Measurements from ENCODE around the gene ALG1. TPM values are rescaled to one million over a fixed set of nuclear protein-coding genes. Genes with fewer than 3 reads are reported as not detected.
"Not testable (repeated sequence)": the region's sequence is repeated elsewhere in the genome, so short reads cannot be mapped to it uniquely, and the experiment has no call there.

The ALG1 gene
- total RNA-seq, 1 donor from 2014 or later = 27.2 TPM

DNA sequence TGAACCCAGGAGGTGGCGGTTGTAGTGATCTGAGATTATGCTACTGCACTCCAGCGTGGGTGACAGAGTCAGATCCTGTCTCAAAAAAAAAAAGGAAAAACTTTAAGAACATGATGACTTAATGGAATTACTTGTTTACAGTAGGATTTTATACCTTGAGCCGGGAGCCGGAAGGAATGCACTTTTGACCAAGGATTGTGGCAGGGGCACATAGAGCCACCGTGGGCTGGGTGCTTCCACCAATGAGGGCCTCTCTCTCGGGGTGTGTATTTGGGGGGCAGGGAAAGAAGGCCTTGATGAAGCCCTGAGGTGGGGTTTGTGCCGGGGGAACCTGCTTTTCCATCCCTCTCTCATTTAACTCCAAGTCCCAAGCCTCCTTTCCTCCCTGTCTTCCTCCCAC is 31.2 kb upstream of the ALG1 start:
- TF ChIP-seq, protein P1, sequence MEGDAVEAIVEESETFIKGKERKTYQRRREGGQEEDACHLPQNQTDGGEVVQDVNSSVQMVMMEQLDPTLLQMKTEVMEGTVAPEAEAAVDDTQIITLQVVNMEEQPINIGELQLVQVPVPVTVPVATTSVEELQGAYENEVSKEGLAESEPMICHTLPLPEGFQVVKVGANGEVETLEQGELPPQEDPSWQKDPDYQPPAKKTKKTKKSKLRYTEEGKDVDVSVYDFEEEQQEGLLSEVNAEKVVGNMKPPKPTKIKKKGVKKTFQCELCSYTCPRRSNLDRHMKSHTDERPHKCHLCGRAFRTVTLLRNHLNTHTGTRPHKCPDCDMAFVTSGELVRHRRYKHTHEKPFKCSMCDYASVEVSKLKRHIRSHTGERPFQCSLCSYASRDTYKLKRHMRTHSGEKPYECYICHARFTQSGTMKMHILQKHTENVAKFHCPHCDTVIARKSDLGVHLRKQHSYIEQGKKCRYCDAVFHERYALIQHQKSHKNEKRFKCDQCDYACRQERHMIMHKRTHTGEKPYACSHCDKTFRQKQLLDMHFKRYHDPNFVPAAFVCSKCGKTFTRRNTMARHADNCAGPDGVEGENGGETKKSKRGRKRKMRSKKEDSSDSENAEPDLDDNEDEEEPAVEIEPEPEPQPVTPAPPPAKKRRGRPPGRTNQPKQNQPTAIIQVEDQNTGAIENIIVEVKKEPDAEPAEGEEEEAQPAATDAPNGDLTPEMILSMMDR (IDR thresholded peaks at IDR 0.05) = no peak
- Histone ChIP-seq H3K4me1 (no peaks in the 10 kb centered on the region), H3K36me3 (no peaks in the 10 kb centered on the region), H3K4me3 (no peak overlapping the region), H3K9me3 (no peaks in the 10 kb centered on the region), H3K27me3 (no peaks in the 10 kb centered on the region), H3K27ac (no peak overlapping the region)
- intact Hi-C loops (cut with DNase I) = no loop called here
- DNase-seq (ENCODE audit: low spot score in 2 of 2) = no peak

DNA sequence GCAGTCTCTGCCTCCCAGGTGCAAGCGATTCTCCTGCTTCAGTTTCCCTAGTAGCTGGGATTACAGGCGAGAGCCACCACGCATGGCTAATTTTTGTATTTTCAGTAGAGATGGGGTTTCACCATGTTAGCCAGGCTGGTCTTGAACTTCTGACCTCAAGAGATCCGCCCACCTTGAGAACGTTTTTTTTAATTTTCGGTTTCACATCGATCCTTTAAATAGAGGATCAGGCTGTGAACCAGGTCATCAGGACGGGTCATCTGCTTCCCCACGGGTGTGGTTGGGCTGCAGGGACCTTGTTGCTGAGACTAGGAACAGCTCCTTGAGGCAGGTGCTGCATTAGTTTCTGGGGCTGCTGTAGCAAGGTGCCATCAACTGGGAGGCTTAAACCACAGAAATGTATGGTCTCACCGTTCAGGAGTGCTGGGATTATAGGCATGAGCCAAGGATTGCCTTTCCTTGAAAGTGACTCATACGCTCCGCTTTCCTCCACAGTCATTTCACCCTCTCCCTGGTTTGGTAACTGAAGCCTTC is 30.0 kb upstream of the ALG1 start:
- H3K4me1 ChIP-seq = no peaks in the 10 kb centered on the region
- H3K27ac ChIP-seq = no peak overlapping the region
- TF ChIP-seq, protein P1 (IDR thresholded peaks at IDR 0.05) = no peak
- H3K36me3 ChIP-seq = no peaks in the 10 kb centered on the region
- DNase-seq (ENCODE audit: low spot score in 2 of 2) = no peak
- H3K27me3 ChIP-seq = no peaks in the 10 kb centered on the region
- H3K4me3 ChIP-seq = no peak overlapping the region
- intact Hi-C loops (cut with DNase I) = no loop called here
- no peaks in the 10 kb centered on the region for H3K9me3 ChIP-seq

DNA sequence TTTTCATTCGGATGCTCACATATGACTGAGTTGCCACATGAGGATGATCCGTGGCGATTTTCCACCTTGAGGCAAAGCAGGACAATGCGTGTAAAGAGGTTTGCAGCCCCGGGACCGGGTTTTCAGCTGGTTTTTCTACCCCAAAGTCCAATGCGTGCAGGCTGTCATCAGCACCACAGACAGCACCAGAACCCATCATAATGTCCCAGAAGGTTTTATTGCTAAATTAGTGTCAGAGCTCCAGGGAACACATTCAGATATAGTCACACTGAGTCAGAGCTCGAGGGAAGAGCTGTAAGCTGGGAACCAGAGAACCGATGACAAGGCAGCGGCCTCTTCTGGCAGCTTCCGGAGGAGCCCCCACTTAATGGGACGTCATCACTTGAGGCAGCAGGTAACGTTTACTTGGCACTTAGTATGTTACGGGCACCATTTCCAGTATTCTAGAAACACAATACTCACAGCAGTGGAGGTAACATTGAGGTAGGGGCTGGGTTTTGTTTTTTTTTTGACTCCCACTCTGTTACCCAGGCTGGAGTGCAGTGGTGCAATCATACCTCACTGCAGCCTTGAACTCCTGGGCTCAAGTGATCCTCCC is 29.0 kb upstream of the ALG1 start:
- TF ChIP-seq, protein P1 (IDR thresholded peaks at IDR 0.05) = no peak
- no peaks in the 10 kb centered on the region for H3K9me3 ChIP-seq
- H3K27ac ChIP-seq = no peak overlapping the region
- no peaks in the 10 kb centered on the region for H3K36me3 ChIP-seq
- no peaks in the 10 kb centered on the region for H3K4me1 ChIP-seq
- intact Hi-C loops (cut with DNase I) = no loop called here
- DNase-seq (ENCODE audit: low spot score in 2 of 2) = no peak
- H3K4me3 ChIP-seq = no peak overlapping the region
- no peaks in the 10 kb centered on the region for H3K27me3 ChIP-seq

DNA sequence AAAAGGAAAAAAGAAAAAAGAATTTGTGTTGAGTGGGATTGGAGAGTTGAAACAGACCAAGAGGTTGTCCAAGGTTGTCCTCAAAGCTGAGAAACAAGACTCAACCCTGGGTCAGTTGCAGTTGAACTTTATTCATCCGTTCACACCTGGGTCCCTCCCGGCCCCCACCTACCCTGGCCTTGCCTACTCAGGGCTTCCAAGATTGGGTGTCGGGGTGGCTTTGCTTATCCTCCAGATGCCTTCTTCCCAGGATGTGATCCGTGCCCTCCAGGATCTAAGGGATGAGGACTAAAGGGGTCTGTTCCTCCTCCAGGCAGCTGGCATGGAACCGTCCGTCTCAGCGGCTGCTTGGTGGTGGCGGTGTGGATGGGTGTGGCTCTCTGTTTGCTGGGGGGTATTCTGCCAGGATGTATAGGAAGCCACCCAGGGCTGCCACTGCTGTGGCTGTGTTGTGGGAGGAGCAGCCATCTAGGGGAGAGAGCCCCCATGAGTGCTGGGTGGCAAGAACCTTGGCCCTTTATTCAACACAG is 27.6 kb upstream of the ALG1 start:
- no peak overlapping the region for H3K27ac ChIP-seq
- TF ChIP-seq, protein P1 (IDR thresholded peaks at IDR 0.05) = no peak
- no peak for DNase-seq (ENCODE audit: low spot score in 2 of 2)
- H3K4me1 ChIP-seq = no peaks in the 10 kb centered on the region
- H3K36me3 ChIP-seq = no peaks in the 10 kb centered on the region
- no peak overlapping the region for H3K4me3 ChIP-seq
- H3K27me3 ChIP-seq = no peaks in the 10 kb centered on the region
- H3K9me3 ChIP-seq = no peaks in the 10 kb centered on the region
- intact Hi-C loops (cut with DNase I) = no loop called here

DNA sequence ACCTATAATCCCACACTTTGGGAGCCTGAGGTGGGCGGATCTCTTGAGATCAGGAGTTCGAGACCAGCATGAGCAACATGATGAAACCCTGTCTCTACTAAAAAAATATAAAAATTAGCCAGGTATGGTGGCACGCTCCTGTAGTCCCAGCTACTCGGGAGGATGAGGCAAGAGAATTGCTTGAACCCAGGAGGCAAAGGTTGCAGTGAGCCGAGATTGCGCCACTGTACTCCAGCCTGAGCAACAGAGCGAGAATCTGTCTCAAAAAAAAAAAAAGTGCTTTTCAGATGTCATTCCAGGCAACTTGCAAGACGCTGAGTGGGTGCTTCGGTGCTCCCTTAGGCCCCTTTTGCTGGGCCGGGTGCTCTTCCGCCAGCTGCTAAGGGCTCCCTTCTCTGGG is 27.1 kb upstream of the ALG1 start:
- intact Hi-C loops (cut with DNase I); H3K9me3 ChIP-seq; H3K36me3 ChIP-seq; DNase-seq (ENCODE audit: low spot score in 2 of 2); H3K27ac ChIP-seq; H3K4me1 ChIP-seq; H3K27me3 ChIP-seq; H3K4me3 ChIP-seq: not testable (repeated sequence)

DNA sequence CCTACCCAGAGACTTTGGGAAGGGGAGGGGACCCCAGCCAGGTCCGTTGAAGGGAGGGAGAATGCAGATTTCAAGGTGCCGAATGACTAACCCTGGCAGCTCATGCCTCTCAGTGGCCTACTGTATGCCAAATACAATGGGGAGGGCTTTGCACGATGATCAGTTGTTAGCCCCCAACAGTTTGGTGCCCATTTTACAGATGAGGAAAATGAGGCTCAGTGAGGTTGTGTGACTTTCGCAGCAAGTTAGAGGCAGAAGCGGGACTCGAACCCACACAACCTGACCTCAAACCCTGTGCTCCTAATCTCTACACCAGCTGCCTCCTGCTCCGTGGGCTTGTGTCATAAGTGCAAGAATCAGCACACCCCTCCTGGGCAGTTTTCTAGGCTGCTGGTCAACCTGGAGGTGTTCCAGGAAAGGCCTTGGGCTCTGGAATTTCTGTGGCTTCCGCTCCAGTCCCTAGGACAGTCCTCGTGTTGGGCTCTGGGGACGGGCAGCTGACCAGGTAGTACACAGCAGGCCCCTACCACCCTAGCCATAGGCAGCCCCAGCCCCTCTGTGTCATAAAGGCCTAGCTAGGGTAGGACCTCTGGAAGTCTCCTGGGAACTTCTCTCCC is 26.0 kb upstream of the ALG1 start:
- DNase-seq (ENCODE audit: low spot score in 2 of 2) = no peak
- Histone ChIP-seq H3K4me1 (no peaks in the 10 kb centered on the region), H3K9me3 (no peaks in the 10 kb centered on the region), H3K4me3 (no peak overlapping the region), H3K27me3 (no peaks in the 10 kb centered on the region), H3K36me3 (no peaks in the 10 kb centered on the region), H3K27ac (no peak overlapping the region)
- intact Hi-C loops (cut with DNase I) = no loop called here
- TF ChIP-seq, protein P1 (IDR thresholded peaks at IDR 0.05) = no peak
